Smooth muscle cell (in vitro differentiated cells): ENCODE data around the gene MORN3. TPM values are rescaled to one million over a fixed set of nuclear protein-coding genes. Genes with fewer than 3 reads are reported as not detected.

Source experiments
- DNase-seq: peaks from one replicate; lab custom pipeline; 2025; ENCODE audit not compliant: unreplicated experiment; lab: John Stamatoyannopoulos, UW
- H2AFZ ChIP-seq: fragments of 200-600 bp; sonication (generic); 2 replicates; pipeline ENCODE4 v1.6.0; 2016; ENCODE audit warnings: antibody characterized with exemption, low read depth, mild to moderate bottlenecking
- H3F3A ChIP-seq: fragments of 200-600 bp; sonication (generic); 2 replicates; pipeline ENCODE4 v1.6.0; 2017; ENCODE audit warnings: antibody characterized with exemption, low read depth
- H3K27ac ChIP-seq: fragments of 200-600 bp; sonication (generic); 2 replicates; pipeline ENCODE4 v1.5.1; 2016; ENCODE audit warnings: low read depth, mild to moderate bottlenecking
- H3K27me3 ChIP-seq: fragments of 200-600 bp; sonication (generic); 2 replicates; pipeline ENCODE4 v1.6.1; 2016; ENCODE audit warnings: low read depth, mild to moderate bottlenecking
- H3K36me3 ChIP-seq: fragments of 200-600 bp; sonication (generic); 2 replicates; pipeline ENCODE4 v1.5.1; 2016; ENCODE audit warnings: low read depth
- H3K4me1 ChIP-seq: fragments of 200-600 bp; sonication (generic); 2 replicates; pipeline ENCODE4 v1.5.1; 2016; ENCODE audit warnings: low read depth
- H3K4me2 ChIP-seq: fragments of 200-600 bp; sonication (generic); 2 replicates; pipeline ENCODE4 v1.6.0; 2016; ENCODE audit warnings: mild to moderate bottlenecking
- H3K4me3 ChIP-seq: fragments of 200-600 bp; sonication (generic); 2 replicates; pipeline ENCODE4 v1.5.1; 2016; ENCODE audit warnings: mild to moderate bottlenecking
- H3K79me2 ChIP-seq: fragments of 200-600 bp; sonication (generic); 2 replicates; pipeline ENCODE4 v1.6.0; 2016; ENCODE audit warnings: low read depth, mild to moderate bottlenecking
- H3K9ac ChIP-seq: fragments of 200-600 bp; sonication (generic); 2 replicates; pipeline ENCODE4 v1.6.0; 2016; ENCODE audit warnings: low read depth
- H3K9me3 ChIP-seq: fragments of 200-600 bp; sonication (generic); replicated peaks from 2 replicates; pipeline ENCODE4 v1.5.1; 2016; ENCODE audit warnings: low read depth
- H4K20me1 ChIP-seq: fragments of 200-600 bp; sonication (generic); 2 replicates; pipeline ENCODE4 v1.6.0; 2016; ENCODE audit warnings: low read depth
- WGBS: methylation state at CpG from one replicate; pipeline ENCODE4 v1.1.7; 2016; ENCODE audit warnings: low lambda C conversion rate; 5-methylcytosine and 5-hydroxymethylcytosine counted together
- polyA plus RNA-seq: library from polyadenylated mRNA; unstranded; fragments of >200 nt; fragmentation: Nextera tagmentation; extraction: Ambion mirVana; gene quantifications from 2 replicates; pipeline ENCODE4 v1.2.1, GENCODE V29; 2016
- total RNA-seq: library from RNA; depleted of rRNA; stranded (reverse); fragments of >200 nt; gene quantifications from 2 replicates; pipeline ENCODE4 v1.2.3, GENCODE V29; 2014
- TF ChIP-seq, protein P1 (sequence below): fragments of 200-600 bp; sonication (generic); IDR thresholded peaks from 2 replicates; pipeline ENCODE4 v1.5.1; 2017; ENCODE audit warnings: borderline replicate concordance, mild to moderate bottlenecking, antibody characterized with exemption; ENCODE audit not compliant: insufficient read depth, poor library complexity, severe bottlenecking

MORN3 gene
- total and polyA plus RNA-seq, 2 experiments from 2014 or later, result 0.18 to 2.0 TPM

DNA sequence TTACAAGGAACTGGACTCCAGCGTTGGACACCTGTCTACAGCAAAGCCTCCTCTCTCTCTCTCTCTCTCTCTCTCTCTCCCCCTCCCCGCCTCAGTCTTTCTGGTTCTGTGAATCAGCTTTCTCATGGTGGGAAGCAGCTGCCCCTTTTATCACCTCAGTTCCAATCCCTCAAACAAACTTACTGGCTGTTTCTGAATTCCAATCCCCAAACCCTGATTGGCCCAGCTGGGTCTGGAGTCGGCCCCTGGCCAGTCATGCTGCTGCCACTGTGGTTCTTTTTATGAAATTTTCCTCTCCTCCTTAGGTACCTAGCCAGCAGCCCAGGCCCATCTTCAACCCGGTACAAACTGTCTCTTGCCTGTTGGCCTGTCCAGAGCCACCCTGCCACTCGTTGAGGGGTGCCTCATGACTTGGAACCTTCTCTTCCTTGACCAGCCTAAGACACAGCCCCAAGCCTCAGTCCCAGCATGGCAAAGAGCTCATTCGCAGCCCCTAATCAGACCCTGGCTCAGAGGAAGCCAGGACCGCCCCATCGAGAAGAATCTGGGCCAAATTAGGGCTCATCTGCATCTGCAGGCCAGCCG, 9.4 kb upstream of the MORN3 start:
- H3F3A ChIP-seq, result no peaks in the 10 kb centered on the region
- no peaks in the 10 kb centered on the region for H3K27me3 ChIP-seq
- H3K9me3 ChIP-seq, result no peaks in the 10 kb centered on the region
- WGBS, result 73% methylated on average over 9 of the region's 9 CpGs
- no peaks in the 10 kb centered on the region for H3K36me3 ChIP-seq
- H3K4me3 ChIP-seq, result no peak overlapping the region
- H3K4me2 ChIP-seq, result no peak overlapping the region
- H3K4me1 ChIP-seq, result no peaks in the 10 kb centered on the region
- H3K79me2 ChIP-seq, result no peaks in the 10 kb centered on the region
- TF ChIP-seq, protein P1, sequence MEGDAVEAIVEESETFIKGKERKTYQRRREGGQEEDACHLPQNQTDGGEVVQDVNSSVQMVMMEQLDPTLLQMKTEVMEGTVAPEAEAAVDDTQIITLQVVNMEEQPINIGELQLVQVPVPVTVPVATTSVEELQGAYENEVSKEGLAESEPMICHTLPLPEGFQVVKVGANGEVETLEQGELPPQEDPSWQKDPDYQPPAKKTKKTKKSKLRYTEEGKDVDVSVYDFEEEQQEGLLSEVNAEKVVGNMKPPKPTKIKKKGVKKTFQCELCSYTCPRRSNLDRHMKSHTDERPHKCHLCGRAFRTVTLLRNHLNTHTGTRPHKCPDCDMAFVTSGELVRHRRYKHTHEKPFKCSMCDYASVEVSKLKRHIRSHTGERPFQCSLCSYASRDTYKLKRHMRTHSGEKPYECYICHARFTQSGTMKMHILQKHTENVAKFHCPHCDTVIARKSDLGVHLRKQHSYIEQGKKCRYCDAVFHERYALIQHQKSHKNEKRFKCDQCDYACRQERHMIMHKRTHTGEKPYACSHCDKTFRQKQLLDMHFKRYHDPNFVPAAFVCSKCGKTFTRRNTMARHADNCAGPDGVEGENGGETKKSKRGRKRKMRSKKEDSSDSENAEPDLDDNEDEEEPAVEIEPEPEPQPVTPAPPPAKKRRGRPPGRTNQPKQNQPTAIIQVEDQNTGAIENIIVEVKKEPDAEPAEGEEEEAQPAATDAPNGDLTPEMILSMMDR, result no peak
- H3K9ac ChIP-seq, result no peak overlapping the region
- H2AFZ ChIP-seq, result no peak overlapping the region
- H3K27ac ChIP-seq, result no peak overlapping the region
- no peak for DNase-seq
- H4K20me1 ChIP-seq, result no peaks in the 10 kb centered on the region

DNA sequence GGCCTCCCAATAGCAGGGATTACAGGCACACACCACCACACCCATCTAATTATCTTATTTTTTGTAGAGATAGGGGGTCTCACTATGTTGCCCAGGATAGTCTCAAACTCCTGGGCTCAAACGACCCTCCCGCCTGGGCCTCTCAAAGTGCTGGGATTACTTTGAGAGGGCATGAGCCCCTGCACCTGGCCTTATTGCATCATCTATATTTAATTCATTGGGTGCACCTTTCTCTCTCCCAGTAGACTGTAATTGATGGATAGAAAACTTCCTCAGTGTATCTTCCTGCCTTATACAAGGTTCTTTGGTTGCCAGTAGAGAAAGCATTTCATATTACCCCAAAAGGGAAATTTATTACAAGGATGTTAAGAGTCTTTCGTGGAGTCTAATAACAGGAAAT, 8.9 kb upstream of the MORN3 start:
- Histone ChIP-seq H3K27me3 (no peaks in the 10 kb centered on the region), H3K4me2 (no peak overlapping the region), H3K9ac (no peak overlapping the region), H3K27ac (no peak overlapping the region), H3K9me3 (no peaks in the 10 kb centered on the region), H3K36me3 (no peaks in the 10 kb centered on the region), H3K79me2 (no peaks in the 10 kb centered on the region), H2AFZ (no peak overlapping the region), H4K20me1 (no peaks in the 10 kb centered on the region), H3K4me1 (no peaks in the 10 kb centered on the region), H3F3A (no peaks in the 10 kb centered on the region), H3K4me3 (no peak overlapping the region)
- DNase-seq, result no peak
- WGBS, result 90% methylated on average over 3 of the region's 3 CpGs
- TF ChIP-seq, protein P1, result no peak

DNA sequence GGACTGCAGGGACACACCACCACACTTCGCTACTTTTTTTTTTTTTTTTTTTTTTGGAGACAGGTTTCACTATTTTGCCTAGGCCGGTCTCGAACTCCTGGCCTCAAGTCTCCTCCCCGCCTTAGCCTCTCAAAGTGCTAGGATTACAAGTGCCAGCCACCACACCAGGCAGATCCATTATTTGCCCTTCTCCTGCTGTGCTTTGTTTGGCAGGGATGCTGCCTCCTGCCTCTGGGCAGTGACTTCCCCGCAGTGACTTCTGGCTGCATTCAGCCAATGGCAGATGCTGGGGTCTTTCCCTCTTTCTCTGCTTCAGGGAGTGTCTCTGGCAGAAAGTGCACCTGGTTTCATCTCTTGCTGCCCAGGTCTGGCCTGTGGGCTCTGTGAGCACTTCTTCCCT, 6.7 kb upstream of the MORN3 start:
- no peaks in the 10 kb centered on the region for H4K20me1 ChIP-seq
- peaks cover 9% of the 10 kb centered on the region for H3K4me1 ChIP-seq
- no peak overlapping the region for H3K9ac ChIP-seq
- no peak overlapping the region for H3K4me3 ChIP-seq
- H3K36me3 ChIP-seq, result no peaks in the 10 kb centered on the region
- H3K4me2 ChIP-seq, result no peak overlapping the region
- H2AFZ ChIP-seq, result no peak overlapping the region
- H3K27ac ChIP-seq, result no peak overlapping the region
- no peaks in the 10 kb centered on the region for H3K79me2 ChIP-seq
- no peaks in the 10 kb centered on the region for H3K27me3 ChIP-seq
- no peaks in the 10 kb centered on the region for H3K9me3 ChIP-seq
- H3F3A ChIP-seq, result peaks cover 6% of the 10 kb centered on the region
- TF ChIP-seq, protein P1, result no peak
- DNase-seq, result no peak
- WGBS, result 98% methylated on average over 5 of the region's 5 CpGs

DNA sequence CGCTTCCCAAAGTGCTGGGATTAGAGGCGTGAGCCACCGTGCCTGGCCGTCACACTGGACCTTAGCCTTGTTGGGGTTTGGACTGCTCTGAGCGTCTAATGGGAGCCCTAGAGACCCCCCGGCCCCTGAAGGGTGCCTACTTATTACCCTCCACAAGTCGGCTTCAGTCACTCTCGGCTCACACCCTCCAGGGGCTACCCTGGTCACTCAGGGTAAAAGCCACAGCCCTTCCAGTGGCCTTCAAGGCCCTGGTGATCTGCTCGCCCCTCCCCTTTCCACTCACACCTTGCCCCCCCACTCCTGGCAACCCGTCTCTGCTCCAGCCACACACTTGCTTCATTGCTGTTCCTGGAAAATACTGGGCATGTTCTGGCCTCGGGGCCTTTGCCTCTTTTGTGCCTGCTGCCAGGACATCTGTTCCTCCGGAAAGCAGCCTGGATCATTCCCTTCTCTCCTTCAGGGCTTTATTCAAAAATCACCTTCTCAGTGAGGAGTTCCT, 3.6 kb upstream of the MORN3 start:
- no peak overlapping the region for H3K27ac ChIP-seq
- H4K20me1 ChIP-seq, result no peaks in the 10 kb centered on the region
- H3K27me3 ChIP-seq, result no peaks in the 10 kb centered on the region
- 74% methylated on average over 12 of the region's 12 CpGs for WGBS
- H3K9me3 ChIP-seq, result no peaks in the 10 kb centered on the region
- DNase-seq, result no peak
- no peaks in the 10 kb centered on the region for H3K79me2 ChIP-seq
- H3F3A ChIP-seq, result peaks cover 6% of the 10 kb centered on the region
- peaks cover 9% of the 10 kb centered on the region for H3K4me1 ChIP-seq
- H3K36me3 ChIP-seq, result no peaks in the 10 kb centered on the region
- H2AFZ ChIP-seq, result peak overlapping the region; percentile 95
- H3K9ac ChIP-seq, result peak overlapping the region; percentile 65
- peak overlapping the region; percentile 87 for H3K4me2 ChIP-seq
- peak overlapping the region; percentile 56 for H3K4me3 ChIP-seq
- TF ChIP-seq, protein P1, result no peak
